CD4-positive, alpha-beta T cell treated with Interleukin-21 for 1 hour (primary cell): ENCODE data around the gene LCTL.
"Not testable (repeated sequence)": the region's sequence is repeated elsewhere in the genome, so short reads cannot be mapped to it uniquely, and the experiment has no call there.

Experiments
- DNase-seq: peaks from one replicate; pipeline ENCODE4 v3.0.0-alpha.2; 2020

The LCTL gene

DNA sequence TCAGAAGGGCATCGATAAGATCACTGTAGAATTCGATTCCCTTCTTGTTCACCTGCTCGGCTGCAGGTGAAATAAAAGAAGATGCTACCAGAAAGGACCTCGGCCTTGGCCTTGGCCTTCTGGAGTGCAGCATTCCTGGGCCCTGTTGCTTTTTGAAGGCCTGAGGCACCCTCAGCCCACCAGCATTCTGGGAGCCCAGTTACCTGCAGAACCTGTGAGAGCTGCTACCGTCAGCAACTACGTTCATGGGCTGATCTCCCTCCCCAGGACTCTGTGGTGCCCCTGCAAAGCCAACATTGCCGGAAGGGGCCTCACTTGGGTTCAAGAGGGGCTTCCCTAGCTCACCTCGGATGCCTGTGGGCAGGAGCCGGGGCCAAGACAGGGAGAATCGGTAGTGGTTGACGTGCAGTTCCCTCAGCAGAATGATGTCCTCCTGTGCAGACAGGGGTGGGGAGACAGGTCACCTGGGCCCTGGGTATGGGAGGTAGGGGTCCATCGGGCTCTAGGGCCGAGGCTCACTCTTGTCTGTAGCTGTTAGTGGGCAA lies 2.2 kb downstream of the LCTL start:
- DNase-seq = no peak

DNA sequence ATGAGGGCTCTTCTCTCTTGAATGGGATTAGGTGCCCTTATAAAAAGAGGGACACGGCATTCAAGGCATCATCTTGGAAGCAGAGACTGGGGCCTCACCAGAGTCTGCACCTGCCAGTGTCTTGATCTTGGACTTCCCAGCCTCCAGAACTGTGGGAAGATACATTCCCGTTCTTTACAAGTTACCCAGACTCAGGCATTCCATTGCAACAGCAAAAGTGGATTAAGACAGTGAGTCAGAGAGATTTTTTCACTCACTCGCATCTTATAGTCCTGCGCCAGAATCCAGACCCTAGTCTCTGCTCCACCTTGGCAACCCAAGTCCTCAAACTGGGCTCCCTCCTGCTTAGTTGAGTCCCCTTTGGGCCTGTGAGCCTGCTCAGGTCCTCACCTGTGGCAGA lies 2.7 kb downstream of the LCTL start:
- DNase-seq = no peak

DNA sequence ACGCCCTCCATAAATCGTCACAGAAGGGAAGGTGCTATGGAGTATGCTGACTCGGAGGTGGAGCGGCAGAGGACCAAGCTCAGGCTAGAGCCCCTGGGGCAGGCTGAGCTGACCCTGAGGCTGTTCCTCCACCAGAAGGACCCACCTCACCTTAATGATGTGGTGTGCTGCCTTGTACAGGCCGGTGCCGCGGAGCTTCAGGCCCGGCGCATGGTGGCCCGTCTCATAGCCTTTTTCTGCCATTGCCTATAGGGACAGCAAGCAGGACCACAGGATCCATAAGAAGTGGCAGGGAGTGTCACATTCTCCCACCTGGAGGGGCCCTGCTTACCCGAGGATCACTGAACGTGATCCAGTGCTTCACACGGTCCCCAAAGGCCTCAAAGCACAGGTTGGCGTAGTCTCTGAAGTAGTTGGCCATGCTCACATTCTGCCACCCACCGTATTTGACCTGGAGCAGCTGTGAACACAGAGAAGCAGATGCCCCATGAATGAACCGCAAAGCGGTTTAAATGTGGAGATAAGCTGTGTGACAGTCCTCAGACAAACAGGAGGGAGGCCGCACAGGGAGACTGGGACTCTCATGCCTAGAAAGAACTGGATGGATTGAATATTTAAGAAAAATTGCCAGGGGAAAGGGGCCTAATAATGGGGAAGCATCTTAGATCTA lies 4.8 kb downstream of the LCTL start:
- DNase-seq = no peak

DNA sequence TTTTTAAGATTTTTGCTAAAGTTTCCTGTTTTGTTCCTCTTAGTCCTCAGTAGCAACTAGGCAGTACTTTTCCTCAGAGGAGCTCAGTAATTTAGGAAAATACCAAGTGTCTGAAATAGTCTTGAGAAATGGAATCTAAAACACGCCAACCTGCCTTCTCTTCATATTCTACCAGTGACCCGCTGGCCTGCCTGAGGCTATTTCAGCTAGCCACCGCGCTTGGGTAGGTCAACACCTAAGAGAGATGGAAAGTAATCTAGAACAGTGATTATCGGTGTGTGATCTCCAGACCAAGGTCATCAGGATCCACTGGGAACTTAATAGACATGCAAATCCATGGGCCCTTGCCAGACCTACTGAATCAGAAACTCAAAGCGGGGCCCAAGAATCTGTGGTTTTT lies 7.5 kb downstream of the LCTL start:
- DNase-seq = no peak

DNA sequence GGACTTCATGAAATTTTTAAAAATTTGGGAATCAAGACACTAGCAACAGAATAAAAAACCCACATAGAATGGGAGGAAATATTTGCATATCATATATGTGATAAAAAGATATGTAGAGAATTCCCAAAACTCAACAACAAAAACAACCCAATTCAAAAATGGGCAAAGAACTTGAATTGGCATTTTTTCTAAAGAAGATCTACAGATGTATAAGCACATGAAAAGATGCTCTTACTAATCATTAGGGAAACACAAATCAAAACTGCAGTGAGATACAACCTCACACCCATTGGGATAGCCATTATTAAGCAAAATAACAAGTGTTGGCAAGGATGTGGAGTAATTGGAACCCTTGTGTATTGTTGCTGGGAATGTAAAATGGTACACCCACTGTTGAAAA lies 10.1 kb downstream of the LCTL start:
- DNase-seq = no peak

DNA sequence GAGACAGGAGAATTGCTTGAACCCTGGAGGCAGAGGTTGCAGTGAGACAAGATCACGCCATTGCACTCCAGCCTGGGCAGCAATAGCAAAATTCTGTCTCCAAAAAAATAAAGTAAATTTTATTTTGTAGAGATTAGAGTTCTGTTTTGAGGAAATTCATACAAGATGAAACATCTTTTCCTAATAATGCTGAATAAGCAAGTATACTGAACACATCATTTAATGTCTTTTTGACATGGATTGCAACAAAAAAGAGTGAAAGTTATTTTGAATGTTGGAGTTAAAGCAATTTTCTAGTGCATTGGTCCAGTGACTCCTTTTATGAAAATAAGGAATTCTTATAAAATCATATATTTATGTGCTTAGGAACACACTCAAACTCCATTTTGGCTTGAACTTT lies 20.5 kb downstream of the LCTL start:
- no peak for DNase-seq

DNA sequence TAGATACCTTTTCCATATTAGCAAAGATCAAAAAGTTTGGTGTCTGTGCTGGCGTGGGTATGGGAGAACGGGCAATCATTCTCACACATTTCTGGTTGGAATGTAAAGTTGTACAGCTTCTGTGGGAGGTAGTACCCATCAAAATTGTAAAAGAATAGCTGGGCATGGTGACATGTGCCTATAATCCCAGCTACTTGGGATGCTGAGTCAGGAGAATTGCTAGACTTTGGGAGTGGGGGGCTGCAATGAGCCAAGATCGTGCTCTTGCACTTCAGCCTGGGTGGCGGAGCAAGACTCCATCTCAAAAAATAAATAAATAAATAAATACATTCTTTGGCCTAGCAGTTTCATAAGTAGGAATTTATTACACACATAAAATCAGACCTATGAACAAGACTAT lies 22.9 kb downstream of the LCTL start:
- no peak for DNase-seq

DNA sequence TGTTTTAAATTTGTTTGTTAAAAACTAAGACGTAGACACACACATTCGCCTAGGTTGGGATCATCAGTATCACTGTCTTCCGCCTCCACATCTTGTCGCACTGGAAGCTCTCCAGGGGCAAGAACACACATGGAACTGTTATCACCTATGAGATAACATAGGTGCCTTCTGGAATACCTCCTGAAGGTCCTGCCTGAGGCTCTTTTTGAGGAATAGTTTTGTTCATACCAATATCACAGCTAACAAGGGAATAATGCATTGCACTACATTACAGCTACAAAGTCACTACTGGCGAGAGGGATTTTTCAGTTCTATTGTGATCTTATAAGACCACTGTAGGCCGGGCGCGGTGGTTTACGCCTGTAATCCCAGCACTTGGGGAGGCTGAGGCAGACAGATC lies 30.7 kb downstream of the LCTL start:
- DNase-seq = no peak

DNA sequence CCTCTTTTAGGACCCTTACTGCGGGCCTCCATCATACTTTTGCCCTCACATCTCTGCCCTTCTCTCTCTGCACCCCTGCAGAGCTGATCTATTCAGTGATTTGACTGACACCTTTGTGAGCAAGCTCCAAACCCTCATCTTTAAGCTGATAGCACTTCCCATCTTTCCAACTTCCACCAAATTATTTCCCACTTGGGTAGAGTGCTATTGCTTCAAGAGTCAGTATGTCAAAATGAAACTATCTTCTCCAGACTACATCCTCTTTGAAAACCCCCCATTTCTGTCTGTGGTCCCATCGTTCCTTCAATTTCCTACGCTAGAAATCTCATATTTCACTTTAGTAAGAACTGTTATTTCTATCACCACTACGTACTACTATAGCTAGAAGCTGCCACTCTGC lies 41.0 kb downstream of the LCTL start:
- no peak for DNase-seq

DNA sequence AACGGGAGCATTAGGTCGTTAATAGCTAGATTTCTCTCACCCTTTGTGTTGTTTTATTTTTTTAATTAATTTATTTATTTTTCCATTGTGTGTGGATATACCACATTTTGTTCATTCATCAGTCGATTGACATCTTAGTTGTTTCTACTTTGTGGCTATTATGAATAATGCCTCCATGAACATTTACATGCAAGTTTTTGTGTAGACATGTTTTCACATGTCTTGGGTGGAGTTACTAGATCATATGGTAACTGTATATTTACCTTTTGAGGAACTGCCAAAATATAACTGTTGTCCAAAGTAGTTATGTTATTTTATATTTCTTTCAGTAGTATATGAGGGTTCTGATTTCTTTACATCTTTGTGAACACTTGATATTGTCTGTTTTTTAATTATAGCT lies 41.9 kb downstream of the LCTL start:
- no peak for DNase-seq

DNA sequence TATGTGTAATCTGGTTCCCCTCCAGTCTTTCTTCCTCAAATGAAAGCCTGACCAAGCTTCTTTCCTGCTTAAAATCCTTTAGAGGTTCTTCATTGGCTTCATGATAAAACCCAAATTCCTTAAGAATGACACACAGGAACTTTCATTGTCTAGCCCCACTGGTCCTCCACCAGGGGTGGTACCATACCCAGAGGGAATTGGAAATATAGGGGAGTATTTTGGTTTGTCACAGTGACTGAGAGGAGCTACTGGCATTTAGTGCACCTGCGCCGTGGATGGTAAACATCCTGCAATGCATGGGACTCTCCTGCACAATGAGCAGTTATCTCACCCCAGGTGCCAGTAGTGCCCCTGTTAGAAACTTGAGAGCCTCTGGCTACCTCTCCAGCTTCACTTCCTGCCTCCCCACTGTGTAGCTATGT lies 49.9 kb downstream of the LCTL start:
- no peak for DNase-seq

DNA sequence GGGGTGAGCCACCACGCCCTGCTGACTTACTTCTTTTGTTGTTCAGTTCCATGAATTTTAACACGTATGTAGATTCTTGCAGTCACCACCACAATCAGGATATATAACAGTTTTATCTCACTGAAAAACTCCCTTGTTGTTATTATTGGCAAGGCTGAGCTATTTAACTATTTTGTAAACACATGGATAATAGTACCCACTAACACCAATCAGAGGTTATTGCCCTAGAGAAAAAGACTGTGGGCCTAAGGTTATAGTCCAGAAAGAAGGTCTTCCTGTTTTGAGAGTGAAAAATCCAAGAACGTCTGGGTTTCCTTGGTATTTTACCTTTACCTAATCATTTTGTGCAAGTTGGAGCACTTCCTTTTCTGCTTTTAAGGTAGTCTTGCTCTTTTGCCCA lies 51.2 kb downstream of the LCTL start:
- DNase-seq = no peak

DNA sequence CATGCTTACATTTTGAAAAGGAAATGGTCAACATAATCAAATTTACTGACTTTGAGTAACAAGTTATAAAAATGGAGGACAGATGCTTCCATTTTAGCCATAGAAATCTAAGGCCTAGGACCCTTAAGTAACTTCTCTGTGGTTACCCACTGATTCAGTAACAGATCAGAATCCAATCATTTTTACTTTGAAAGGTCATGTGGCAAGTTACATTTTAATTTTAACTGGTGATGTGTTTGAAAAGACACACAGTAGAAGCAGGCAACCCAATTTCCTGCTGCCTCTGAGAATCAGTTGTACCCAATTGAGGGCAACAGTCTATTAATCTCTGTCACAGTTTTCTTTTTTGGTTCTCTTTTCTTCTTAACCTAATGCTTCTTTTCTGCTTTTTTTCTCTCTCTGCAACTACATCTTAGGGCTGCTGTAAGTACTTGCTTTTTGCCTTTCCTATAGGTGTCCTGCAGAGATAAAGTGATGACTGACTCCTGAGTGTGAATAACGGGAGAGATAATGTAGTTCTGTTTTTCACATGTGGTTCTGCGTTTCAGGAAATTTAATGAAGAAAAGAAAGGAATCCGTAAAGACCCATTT lies 57.4 kb downstream of the LCTL start:
- DNase-seq = no peak

DNA sequence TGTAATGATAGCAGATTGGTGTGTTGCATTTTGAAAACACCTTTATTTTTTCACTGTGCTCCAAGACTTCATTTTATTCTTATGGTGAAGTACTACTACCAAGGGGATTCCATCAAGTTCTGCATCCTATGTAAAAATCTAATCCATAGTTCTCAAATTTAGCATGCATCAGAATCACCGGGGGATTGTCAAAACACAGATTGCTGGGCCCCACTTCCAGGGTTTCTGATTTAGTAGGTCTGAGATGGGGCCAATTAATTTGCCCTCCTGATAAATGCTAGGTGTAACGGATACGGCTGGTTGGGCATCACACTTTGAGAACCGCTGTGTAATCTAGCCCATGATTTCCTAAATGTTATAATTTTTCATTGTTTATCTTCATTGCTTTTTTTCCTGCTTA lies 60.0 kb downstream of the LCTL start:
- DNase-seq = no peak

DNA sequence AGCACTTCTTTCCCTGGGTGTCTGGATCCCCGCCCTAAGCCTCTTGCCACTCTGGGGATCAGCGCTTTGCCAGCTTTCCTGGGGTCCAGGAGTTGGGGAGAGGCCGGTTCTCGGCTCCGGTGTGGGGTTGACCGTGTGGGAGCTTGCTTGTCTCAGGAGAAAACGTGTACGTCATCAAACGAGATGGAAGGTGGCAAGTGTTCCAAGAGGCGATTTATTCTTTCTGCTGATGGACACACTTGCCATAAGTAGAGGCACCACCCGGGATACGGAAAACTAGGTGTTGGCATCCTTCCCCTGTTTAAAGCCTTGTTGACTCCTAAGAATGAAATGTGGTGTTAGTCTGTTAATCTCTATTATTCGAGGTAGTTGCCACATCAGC lies 60.4 kb downstream of the LCTL start:
- no peak for DNase-seq

DNA sequence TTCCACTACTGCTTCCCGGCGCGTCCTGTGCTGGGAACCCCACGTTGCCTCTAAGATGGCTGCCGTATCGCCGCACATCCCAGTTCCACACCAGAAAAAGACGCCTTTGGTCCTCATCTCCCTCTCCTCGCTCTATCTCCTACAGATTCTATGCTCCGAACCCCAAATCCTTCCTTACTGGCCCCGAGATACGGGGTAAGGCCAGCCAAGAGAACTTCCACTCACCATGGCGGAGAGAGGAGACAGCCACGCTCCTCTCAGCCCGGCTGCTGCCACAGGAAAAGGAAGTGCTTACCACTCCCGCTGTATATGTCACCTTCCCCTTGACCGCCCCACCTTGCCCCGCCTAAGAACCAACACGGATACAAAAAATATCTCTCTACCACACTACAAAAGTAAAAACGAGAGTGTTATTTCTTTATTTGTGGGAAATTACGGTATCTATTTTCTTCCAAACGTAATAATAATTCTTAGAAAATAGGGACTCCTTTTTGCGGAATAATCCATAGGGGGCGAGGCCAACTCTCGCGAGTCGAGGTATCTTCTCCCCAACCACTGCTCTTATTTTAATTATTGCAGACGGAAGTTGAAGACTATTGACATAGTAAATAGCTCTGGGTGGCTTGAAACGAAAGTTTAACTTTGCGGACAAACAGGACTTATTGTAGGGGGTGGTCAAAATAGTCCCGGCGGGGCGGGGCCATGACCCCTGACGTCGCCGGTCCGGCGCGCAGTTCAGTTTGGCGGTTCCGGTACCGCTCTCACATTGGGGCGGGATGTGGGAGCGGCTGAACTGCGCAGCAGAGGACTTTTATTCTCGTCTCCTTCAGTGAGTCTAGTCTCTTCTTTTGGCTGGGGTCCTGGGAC lies 61.0 kb downstream of the LCTL start, which contains the start of the genes RPL4 and ZWILCH:
TSS of gene RPL4 (minus strand) at position 293 of the 867 bp plus-strand sequence. CDS start at position 228, 65 bp downstream.
TSS of gene ZWILCH (plus strand) at position 764 of the 867 bp plus-strand sequence. CDS start at position 777, 13 bp downstream.
- DNase-seq = peak; percentile 89

DNA sequence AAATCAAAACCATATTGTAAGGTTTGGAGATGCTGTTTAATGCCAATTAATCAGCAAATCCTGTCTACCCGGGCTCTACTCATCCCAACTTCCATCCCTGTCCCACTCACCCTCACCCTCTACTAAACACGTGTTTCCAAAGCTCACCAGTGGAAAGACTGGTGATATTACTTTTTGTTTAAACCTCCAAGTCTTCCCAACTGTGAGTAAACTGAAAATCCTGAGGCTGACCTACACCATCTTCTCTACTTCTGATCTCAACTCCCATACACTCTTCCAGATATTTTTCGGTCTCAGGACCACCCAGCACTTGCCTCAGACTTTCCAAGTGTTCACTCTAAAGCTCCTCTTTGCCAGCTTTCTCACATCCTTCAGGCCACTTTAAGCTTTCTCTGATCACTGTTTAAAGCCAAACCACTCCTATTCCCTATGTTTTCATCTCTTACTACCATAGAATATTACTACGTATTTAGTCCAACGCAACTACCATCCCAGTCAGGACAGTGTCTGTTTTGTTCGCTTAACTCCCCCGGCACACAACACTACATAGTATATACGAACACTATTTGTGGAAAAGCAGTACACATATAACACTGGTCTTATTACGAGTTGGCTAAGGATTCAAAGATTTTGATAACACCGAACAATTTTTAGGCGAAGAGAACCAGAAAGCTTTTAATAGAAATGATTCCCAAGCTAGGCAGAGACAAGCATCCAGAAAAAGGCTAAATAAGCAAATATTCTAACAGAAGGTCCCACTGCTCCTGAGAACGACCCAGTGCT lies 61.8 kb downstream of the LCTL start:
- no peak for DNase-seq

DNA sequence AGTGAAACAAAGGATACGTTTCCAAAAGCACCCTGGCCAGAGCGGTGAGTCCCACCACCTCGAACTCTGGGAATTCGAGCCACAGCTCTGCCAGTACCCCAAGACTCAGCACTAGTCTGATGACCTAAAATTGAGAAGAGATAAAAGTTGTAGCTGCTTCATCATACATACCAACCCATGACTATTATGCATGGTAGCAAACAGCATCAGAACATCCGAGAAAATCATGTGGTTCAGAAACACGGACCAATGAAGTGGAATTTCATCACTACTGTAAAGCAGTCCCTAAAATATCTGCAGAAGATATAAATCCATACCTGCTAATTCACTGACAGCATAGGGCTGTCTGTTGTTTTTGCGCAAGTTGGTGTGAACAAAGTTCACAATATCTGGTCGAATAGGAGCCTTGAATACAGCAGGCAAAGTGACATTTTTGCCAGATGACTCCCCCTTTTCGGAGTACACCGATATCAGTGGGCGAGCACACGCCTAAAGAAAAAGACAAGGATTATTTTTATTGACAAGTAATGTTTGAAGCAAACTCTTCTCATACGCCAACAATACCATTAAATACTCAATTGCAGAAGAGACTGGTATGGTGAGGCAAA lies 62.7 kb downstream of the LCTL start:
- peak; percentile 12 for DNase-seq

DNA sequence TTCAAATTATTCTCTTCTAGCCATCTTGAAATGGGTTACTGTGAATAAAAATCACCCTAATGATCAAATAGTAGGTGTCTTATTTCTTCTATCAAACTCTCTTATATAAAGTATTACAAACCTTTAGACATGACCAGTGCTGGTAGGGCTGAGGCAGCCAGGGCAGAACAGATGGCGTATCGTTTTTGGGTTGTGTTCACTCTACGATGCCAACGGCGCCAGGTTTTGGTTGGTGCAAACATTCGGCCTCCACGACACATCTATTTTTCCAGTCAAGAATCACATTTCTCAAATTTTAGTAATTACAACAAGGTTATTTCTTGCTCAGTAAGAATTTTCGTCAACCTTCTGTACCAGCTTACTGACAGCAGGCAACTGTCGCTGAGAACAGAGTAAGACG lies 63.3 kb downstream of the LCTL start:
- no peak for DNase-seq

DNA sequence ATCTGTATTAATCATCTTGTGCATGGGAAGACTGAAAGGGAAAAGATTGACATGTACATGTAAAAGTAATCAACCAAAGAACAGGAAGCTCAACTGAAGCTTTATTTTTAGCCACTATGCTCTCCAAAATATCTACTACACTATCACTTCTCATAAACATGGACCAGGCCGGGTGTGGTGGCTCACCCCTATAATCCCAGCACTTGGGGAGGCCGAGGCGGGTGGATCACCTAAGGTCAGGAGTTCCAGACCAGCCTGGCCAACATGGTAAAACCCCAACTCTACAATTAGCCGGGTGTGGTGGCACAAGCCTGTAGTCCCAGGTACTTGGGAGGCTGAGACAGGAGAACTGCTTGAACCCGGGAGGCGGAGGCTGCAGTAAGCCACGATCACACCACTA lies 65.5 kb downstream of the LCTL start:
- DNase-seq = not testable (repeated sequence)

DNA sequence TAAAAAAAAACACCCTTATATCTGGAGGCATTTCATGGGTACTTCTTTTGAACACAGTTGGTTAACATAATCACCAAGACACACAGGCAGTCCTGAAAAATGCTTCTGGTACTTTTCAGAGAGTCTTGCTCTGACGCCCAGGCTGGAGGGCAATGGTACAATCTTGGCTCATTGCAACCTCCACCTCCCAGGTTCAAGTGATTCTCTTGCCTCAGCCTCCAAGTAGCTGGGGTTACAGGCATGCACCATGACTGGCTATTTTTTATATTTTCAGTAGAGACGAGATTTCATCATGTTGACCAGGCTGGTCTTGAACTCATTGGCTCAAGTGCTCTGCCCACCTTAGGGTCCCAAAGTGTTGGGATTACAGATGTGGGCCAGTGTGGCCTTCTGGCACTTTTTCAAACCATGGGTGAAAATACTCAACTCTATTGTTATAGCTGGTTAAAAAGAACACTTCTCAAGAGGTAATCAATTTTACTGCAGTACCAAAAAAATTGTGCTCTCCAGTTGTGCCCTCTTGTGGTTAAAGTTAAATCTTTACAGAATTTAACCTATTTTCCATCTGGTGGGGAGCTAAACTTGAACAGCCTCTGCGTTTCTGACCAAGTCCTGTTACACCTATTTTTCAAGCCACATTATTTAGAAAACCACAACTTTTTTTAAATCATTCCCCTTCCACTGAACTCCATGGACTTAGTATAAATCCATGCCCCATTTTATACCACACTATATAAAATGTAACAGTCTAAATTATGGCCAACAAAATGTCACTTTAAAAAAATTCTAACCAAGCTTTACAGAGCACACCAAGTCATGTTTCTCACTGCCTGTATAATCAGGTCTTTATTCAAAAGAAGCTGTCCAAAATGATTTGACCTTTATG lies 67.1 kb downstream of the LCTL start:
- peak; percentile 69 for DNase-seq
